GM21529 (cell line): Measurements from ENCODE around the gene NEBL.
"Not testable (repeated sequence)": the region's sequence is repeated elsewhere in the genome, so short reads cannot be mapped to it uniquely, and the experiment has no call there.

ENCODE experiments used
- ATAC-seq: cut with Tn5 transposase; IDR thresholded peaks from one replicate; pipeline ENCODE4 v1.9.1; 2021; ENCODE audit not compliant: unreplicated experiment

Gene NEBL

GRCh38 chr10:20897146-20897825 lies at the start of gene NEBL:
Gene NEBL (minus strand): TSS chr10:20897311. CDS start chr10:20897205, 106 bp downstream.
- ATAC-seq: no peak

- no peak for ATAC-seq
These were observed 48.6 kb upstream of the NEBL start for GRCh38 chr10:20945546-20946332.

GRCh38 chr10:20944789-20945502 lies 47.8 kb upstream of the NEBL start:
- ATAC-seq: no peak

GRCh38 chr10:20939414-20939813 lies 42.3 kb upstream of the NEBL start:
- ATAC-seq: not testable (repeated sequence)

GRCh38 chr10:20936396-20936795 lies 39.3 kb upstream of the NEBL start:
- ATAC-seq: no peak

GRCh38 chr10:20935931-20936330 lies 38.8 kb upstream of the NEBL start:
- no peak for ATAC-seq

GRCh38 chr10:20935301-20935700 lies 38.2 kb upstream of the NEBL start:
- no peak for ATAC-seq

- no peak for ATAC-seq
These were observed 36.6 kb upstream of the NEBL start for GRCh38 chr10:20933705-20934104.

- no peak for ATAC-seq
These were observed 35.6 kb upstream of the NEBL start for GRCh38 chr10:20932606-20933126.

GRCh38 chr10:20931156-20931795 lies 34.2 kb upstream of the NEBL start:
- ATAC-seq: no peak

GRCh38 chr10:20927456-20927855 lies 30.3 kb upstream of the NEBL start:
- no peak for ATAC-seq

- no peak for ATAC-seq
These were observed 25.3 kb upstream of the NEBL start for GRCh38 chr10:20922451-20922850.

GRCh38 chr10:20922033-20922432 lies 24.9 kb upstream of the NEBL start:
- ATAC-seq: no peak

- ATAC-seq: no peak
These were observed 22.9 kb upstream of the NEBL start for GRCh38 chr10:20920061-20920460.

GRCh38 chr10:20919481-20919880 lies 22.4 kb upstream of the NEBL start:
- ATAC-seq: no peak

GRCh38 chr10:20916976-20917375 lies 19.9 kb upstream of the NEBL start:
- ATAC-seq: no peak

- no peak for ATAC-seq
These were observed 15.9 kb upstream of the NEBL start for GRCh38 chr10:20912969-20913368.

GRCh38 chr10:20911626-20912025 lies 14.5 kb upstream of the NEBL start:
- ATAC-seq: no peak

GRCh38 chr10:20909801-20910200 lies 12.7 kb upstream of the NEBL start:
- ATAC-seq: no peak

GRCh38 chr10:20908391-20908790 lies 11.3 kb upstream of the NEBL start:
- no peak for ATAC-seq
